ENCODE measurements around the gene NOXO1.
A peak's percentile ranks its signal among the peaks of the same experiment; 100 is the strongest.
"Not testable (repeated sequence)": the region's sequence is repeated elsewhere in the genome, so short reads cannot be mapped to it uniquely, and the experiment has no call there.

Gene NOXO1

DNA sequence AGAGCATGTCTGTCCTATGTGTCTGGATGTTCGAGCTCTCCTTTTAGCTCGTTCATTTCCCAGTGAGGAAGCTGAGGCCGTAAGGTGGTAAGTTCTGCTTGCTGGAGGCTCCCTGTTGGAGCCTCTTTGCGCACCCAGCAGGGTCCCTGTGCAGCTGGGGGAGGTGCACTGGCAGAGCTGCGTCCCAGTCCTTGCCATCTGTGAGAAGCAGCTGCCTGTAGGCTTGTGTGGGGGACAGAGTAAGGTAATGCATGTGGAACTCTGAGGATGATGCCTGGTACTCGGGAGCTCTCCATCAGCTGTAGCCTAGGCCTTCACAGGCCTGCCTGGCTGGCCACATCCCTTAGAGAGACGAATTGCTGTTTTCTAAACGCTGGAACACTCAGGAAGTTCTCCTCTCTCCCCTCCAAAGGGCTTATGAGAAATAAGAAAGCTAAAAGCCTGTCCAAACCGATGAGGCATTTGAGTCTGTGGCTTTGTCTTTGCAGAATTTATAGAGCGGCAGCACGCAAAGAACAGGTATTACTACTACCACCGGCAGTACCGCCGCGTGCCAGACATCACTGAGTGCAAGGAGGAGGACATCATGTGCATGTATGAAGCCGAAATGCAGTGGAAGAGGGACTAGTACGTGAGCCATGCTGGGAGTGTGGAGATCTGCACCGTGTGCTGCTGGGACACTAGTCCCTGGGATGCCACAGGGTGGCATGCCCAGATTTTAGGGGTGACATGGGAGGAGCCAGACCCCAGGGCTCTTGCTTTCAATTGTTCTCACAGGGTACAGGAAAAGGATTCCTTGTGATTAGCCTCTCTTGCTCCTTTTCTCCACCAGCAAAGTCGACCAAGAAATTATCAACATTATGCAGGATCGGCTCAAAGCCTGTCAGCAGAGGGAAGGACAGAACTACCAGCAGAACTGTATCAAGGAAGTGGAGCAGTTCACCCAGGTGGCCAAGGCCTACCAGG lies 20.3 kb downstream of the NOXO1 start:
- peak; percentile 79 for DNase-seq

GRCh38 chr16:1959269-1960039 lies 21.8 kb downstream of the NOXO1 start, which contains the start of gene NDUFB10:
Gene NDUFB10, plus strand, starts transcription at chr16:1959538. Its CDS starts 87 bp downstream, at chr16:1959625.
- DNase-seq = no peak

DNA sequence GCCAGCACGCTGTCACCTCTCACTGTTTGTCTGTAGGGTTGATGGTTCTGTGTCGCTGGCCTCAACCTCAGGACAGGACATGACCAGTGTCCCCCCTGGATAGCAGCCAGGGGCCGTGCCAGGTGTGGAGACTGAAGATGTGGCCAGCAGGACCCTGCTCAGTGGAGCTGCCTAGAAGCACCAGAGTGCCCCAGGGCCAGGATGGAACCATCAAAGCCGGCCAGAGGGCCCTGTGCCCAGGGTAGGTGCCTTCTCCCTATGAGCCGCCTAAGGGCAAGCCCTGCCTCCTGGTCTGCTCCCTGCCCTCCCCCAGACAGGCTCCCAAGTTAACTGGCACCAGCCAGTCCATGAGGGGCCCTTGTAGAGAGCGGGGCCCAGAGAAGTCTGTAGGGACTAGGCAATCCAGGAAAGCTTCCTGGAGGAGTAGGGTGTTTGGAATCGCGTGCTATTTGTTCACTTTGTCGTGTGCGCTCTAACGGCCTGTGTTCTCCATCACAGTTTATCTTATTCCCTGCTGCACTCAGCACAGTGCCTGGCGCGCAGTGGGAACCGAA lies 22.5 kb downstream of the NOXO1 start:
- no peak for DNase-seq

DNA sequence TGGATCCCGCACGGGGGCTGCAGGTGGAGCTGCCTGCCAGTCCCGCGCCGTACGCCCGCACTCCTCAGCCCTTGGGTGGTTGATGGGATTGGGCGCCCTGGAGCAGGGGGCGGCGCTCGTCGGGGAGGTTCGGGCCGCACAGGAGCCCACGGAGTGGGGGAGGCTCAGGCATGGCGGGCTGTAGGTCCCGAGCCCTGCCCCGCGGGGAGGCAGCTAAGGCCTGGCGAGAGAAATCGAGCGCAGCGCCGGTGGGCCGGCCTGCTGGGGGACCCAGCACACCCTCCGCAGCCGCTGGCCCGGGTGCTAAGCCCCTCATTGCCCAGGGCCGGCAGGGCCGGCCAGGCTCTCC lies 23.2 kb downstream of the NOXO1 start:
- not testable (repeated sequence) for DNase-seq

GRCh38 chr16:1957434-1958142 lies 23.7 kb downstream of the NOXO1 start:
- not testable (repeated sequence) for DNase-seq

DNA sequence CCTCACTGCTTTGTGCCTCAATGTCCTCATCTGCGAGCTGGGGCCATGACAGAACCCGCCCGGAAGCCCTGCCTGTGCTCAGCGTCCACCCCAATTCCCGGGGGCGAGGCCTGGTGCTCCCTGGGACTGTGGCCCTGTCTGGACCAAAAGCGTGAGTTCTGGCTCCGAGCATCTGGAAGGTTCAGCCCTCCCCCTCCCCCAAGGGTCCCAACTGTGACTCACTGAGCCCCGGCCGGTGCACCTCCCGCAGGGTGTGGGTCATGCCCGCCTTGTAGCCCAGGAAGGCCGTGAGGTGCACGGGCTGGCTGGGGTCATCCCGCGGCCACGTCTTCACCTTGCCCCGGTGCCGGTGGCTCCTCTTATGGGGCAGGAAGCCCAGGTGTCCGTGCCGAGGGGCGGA lies 27.5 kb downstream of the NOXO1 start:
- DNase-seq = no peak

- no peak for DNase-seq
Observed at GRCh38 chr16:1950559-1950958, 30.7 kb downstream of the NOXO1 start.

DNA sequence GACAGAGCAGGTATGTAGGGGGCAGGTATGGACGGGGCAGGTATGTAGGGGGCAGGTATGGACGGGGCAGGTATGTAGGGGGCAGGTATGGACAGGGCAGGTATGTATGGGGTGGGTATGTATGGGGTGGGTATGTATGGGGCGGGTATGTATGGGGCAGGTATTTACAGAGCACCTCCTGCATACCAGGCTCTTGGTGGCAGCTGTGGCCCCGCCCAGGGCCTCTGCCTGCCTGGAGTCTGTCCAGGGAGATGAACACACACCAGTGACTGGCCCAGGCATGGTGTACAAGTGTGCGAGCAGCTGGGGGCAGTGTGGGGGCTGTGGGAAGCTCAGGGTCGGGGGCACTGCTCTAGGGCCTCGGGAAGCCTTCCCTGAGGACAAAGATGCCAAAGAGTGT lies 31.2 kb downstream of the NOXO1 start:
- DNase-seq = no peak

- DNase-seq = no peak
Observed at GRCh38 chr16:1949507-1949906, 31.8 kb downstream of the NOXO1 start.

GRCh38 chr16:1947369-1947670 lies 33.9 kb downstream of the NOXO1 start:
- DNase-seq = no peak

DNA sequence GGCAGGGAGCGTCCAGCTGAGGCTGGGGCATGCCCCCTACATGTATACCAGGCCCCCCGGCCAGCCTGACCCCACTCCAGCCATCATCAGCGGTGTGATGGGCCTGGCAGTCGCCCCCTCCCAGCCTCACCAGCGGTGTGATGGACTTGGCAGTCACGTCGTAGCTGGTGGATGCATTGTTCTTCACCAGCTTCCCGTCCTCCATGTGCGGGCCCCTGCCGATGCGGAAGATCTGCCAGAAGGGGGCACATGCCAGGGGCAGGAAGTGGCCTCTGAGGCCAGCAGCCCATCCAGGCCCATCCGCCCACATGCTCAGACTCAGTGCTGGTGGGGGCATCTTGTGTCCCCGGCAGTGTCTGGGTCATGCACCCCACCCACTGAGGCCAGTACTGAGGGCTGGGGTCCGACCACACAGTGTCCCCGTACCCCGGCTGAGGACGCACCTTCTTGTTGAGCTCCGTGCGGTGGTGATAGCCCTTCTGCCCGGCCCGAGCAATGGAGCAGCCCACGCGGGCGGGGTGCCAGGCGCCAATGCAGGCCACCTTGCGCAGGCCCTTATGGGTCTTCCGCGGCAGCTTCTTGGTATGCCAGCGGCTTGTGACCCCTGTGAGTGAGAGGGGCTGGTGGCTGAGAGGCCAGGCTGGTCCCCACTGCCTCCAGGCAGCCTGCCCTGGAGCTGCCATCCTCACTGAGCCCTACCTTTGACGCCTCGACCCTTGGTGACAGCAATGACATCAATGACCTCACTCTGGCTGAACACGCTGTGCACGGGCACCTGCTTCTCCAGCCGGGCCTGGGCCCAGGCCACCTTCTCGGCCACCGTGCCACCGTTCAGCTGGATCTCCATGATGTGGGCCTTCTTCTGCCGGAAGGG lies 34.5 kb downstream of the NOXO1 start:
- no peak for DNase-seq

- no peak for DNase-seq
Observed at GRCh38 chr16:1945559-1946391, 35.5 kb downstream of the NOXO1 start.

- DNase-seq = no peak
Observed at GRCh38 chr16:1944612-1945199, 36.6 kb downstream of the NOXO1 start.

DNA sequence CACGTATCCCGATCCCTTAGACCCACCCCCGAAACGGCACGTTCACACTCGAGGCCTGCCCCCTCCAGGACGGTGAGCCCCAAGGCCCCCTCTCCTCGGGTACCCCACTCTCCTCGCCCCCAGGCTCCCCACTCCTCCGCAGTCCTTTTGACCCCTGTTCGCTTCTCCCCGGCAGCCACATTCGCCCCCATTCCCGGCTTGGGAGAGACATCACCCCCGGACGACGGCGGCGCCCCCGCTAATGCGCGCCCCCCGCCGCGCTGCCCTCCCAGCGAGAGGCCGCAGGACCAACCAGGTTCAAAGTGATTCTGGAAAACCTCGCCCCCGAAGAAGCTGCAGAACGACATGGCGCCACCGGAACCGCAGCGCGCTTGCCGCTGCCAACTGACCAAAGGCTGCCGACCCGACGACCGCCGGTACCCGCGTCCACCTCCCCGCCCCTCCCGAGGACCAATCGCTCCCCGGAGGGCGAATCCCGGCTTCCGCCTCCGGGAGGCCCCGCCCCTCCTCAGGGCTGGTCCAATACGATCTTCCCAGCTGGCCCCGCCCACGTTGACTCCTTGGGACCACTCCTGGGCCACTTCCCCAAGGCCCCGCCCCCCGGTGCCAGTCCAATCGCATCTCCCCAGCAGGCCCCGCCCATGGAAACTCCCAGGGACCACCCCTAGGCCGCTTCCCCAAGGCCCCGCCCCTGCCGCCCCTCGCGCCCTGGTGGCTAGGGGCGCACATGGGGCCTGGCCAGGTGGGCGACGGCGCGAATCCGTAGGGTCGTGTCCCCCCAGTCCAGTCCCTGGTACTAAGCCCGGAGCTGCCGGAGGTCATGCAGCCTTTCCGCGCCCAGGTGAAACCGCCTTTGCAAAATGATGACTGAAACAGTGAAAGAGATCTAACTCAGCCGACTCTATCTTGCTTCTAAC lies 38.2 kb downstream of the NOXO1 start, which contains the start of gene MSRB1:
Gene MSRB1, minus strand, starts transcription at position 390 of the 917 bp plus-strand sequence. Its CDS starts 43 bp downstream, at position 347.
- DNase-seq = peak; percentile 85

- no peak for DNase-seq
Observed at GRCh38 chr16:1942047-1942809, 39.0 kb downstream of the NOXO1 start.

- no peak for DNase-seq
Observed at GRCh38 chr16:1941162-1942046, 39.9 kb downstream of the NOXO1 start.

Data from NCI-H524 treated with DMSO at 0.1 percent for 48 hours (cell line).